ENCODE data around the gene C7orf25.

Gene C7orf25

GRCh38 chr7:42928754-42929153 is 16.9 kb upstream of the C7orf25 start:
- Histone ChIP-seq H3K9me3 (ENCODE audit: insufficient read depth, low read length) (no peaks in the 10 kb centered on the region), H3K4me3 (ENCODE audit: insufficient read length, low read depth) (no peak overlapping the region), H3K27me3 (ENCODE audit: insufficient read depth, insufficient read length) (no peaks in the 10 kb centered on the region), H3K4me1 (ENCODE audit: insufficient read depth, insufficient read length) (peaks cover 2% of the 10 kb centered on the region), H3K9ac (ENCODE audit: insufficient read length, low read depth) (no peak overlapping the region), H3K36me3 (ENCODE audit: insufficient read depth, insufficient read length, low read length) (peaks cover 44% of the 10 kb centered on the region)
- no peak for DNase-seq (ENCODE audit: low read depth, low spot score)
- TF ChIP-seq SUZ12 (IDR thresholded peaks at IDR 0.05; ENCODE audit: extremely low read depth, insufficient read depth, insufficient read length), result no peak
- TF ChIP-seq ZNF274 (IDR thresholded peaks at IDR 0.05; ENCODE audit: low read depth, low read length), result no peak
- no peak for TF ChIP-seq YY1 (IDR thresholded peaks at IDR 0.05; ENCODE audit: insufficient read depth, insufficient read length)

DNA sequence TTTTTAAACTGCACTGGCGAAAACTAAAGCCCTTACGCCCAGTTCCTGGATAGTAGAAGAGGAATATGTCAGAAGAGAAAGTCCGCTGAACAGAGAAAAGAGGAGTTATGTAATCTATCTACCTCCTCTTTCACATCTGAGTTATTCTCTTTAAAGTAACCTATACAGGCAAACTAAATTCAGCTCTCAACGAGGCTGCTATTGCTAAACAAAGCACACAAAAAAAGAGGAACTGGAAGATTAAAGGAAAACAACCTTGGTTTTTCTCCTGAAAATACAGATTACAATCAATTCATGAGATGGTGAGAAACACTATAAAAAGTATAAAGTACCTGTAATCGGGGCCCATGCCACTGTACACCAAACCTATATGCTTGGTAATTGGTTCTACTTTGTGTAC is 14.3 kb upstream of the C7orf25 start:
- H3K9ac ChIP-seq (ENCODE audit: insufficient read length, low read depth), result no peak overlapping the region
- no peaks in the 10 kb centered on the region for H3K9me3 ChIP-seq (ENCODE audit: insufficient read depth, low read length)
- no peaks in the 10 kb centered on the region for H3K27me3 ChIP-seq (ENCODE audit: insufficient read depth, insufficient read length)
- TF ChIP-seq ZNF274 (IDR thresholded peaks at IDR 0.05; ENCODE audit: low read depth, low read length), result no peak
- TF ChIP-seq YY1 (IDR thresholded peaks at IDR 0.05; ENCODE audit: insufficient read depth, insufficient read length), result no peak
- TF ChIP-seq SUZ12 (IDR thresholded peaks at IDR 0.05; ENCODE audit: extremely low read depth, insufficient read depth, insufficient read length), result no peak
- peaks cover 2% of the 10 kb centered on the region for H3K4me1 ChIP-seq (ENCODE audit: insufficient read depth, insufficient read length)
- no peak for DNase-seq (ENCODE audit: low read depth, low spot score)
- peaks cover 67% of the 10 kb centered on the region for H3K36me3 ChIP-seq (ENCODE audit: insufficient read depth, insufficient read length, low read length)
- no peak overlapping the region for H3K4me3 ChIP-seq (ENCODE audit: insufficient read length, low read depth)

DNA sequence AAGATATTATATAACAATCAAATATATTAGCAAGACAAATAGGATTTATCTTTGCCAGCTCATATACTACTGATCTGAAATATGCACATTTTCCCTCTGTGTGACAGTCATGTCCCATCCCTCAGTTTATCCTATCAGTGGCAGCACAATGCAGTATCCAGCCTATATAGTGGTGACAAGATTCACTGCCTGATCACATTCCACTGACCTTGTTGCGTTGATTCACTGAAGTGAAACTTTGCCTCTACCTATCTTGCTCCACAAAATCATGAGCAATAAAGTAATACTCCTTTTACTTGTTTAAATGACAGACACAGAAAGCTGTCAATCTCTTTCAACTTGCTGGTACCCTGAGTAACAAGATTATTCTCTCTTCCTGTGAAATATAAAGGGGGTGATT is 13.8 kb upstream of the C7orf25 start:
- Histone ChIP-seq H3K27me3 (ENCODE audit: insufficient read depth, insufficient read length) (no peaks in the 10 kb centered on the region), H3K9me3 (ENCODE audit: insufficient read depth, low read length) (no peaks in the 10 kb centered on the region), H3K9ac (ENCODE audit: insufficient read length, low read depth) (no peak overlapping the region), H3K36me3 (ENCODE audit: insufficient read depth, insufficient read length, low read length) (peaks cover 72% of the 10 kb centered on the region), H3K4me1 (ENCODE audit: insufficient read depth, insufficient read length) (peaks cover 2% of the 10 kb centered on the region), H3K4me3 (ENCODE audit: insufficient read length, low read depth) (no peak overlapping the region)
- TF ChIP-seq YY1 (IDR thresholded peaks at IDR 0.05; ENCODE audit: insufficient read depth, insufficient read length) (no peak), SUZ12 (IDR thresholded peaks at IDR 0.05; ENCODE audit: extremely low read depth, insufficient read depth, insufficient read length) (no peak), ZNF274 (IDR thresholded peaks at IDR 0.05; ENCODE audit: low read depth, low read length) (no peak)
- DNase-seq (ENCODE audit: low read depth, low spot score), result no peak

DNA sequence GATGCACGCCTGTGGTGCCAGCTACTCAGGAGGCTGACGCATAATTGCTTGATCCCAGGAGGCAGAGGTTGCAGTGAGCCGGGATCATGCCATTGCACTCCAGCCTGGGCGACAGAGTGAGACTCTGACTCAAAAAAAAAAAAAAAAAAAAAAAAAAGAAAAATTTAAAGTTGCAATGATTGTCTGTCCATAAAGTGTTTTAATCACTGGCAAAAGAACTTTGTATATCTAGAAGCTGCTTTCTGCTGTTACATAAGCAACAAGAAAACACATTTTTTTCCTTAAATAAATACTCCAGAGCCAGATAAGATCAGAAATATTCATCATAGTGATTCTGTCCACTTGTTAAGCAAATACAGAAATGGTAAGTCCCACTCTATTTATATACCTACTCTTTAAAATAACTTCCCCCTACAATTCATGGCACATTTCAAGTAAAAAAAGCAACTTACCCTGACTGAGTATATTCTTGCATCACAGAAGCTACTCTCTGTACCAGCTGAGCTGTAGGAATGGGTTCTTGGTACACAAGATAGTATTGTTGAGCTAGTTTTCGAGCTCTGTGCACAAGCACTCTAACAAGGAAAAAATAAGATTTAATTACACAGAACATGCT is 12.5 kb upstream of the C7orf25 start:
- Histone ChIP-seq H3K4me3 (ENCODE audit: insufficient read length, low read depth) (no peak overlapping the region), H3K9ac (ENCODE audit: insufficient read length, low read depth) (no peak overlapping the region), H3K36me3 (ENCODE audit: insufficient read depth, insufficient read length, low read length) (peaks cover 81% of the 10 kb centered on the region), H3K4me1 (ENCODE audit: insufficient read depth, insufficient read length) (peaks cover 2% of the 10 kb centered on the region), H3K27me3 (ENCODE audit: insufficient read depth, insufficient read length) (no peaks in the 10 kb centered on the region), H3K9me3 (ENCODE audit: insufficient read depth, low read length) (no peaks in the 10 kb centered on the region)
- DNase-seq (ENCODE audit: low read depth, low spot score), result no peak
- no peak for TF ChIP-seq ZNF274 (IDR thresholded peaks at IDR 0.05; ENCODE audit: low read depth, low read length)
- TF ChIP-seq YY1 (IDR thresholded peaks at IDR 0.05; ENCODE audit: insufficient read depth, insufficient read length), result no peak
- no peak for TF ChIP-seq SUZ12 (IDR thresholded peaks at IDR 0.05; ENCODE audit: extremely low read depth, insufficient read depth, insufficient read length)

DNA sequence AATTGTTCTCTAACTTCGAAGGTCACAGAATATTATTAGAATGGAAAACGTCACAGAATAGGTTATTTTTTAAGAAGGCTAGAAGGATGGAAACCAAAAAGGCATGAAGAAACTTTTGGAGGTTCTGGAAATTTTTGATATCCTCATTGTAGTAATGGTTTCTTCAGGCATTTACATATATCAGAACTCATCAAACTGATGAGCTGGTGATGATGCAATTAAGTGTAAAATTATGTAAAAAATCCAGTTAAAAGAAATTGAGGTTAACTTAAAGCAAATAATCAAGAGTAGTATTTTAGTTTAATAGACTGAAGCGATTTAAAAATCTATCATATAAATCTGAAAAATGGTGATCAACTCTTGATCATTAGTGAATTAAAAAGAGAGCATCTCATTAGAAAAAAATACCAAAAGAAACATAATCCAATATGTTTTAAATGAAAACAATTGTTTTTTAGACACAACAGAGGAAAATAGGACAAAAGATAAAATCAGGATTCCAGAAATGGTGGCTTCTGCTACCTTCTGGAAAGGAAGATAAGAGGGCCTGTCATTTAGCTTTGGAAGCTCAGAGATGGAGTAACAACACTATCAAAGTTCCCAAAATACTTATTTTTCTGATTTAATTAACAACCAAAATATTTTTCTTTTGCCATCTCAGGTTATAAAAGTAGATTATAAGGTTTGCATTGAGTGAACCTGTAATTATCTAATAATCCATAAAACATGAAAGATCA is 10.3 kb upstream of the C7orf25 start:
- TF ChIP-seq SUZ12 (IDR thresholded peaks at IDR 0.05; ENCODE audit: extremely low read depth, insufficient read depth, insufficient read length), result no peak
- TF ChIP-seq YY1 (IDR thresholded peaks at IDR 0.05; ENCODE audit: insufficient read depth, insufficient read length), result no peak
- TF ChIP-seq ZNF274 (IDR thresholded peaks at IDR 0.05; ENCODE audit: low read depth, low read length), result no peak
- no peak for DNase-seq (ENCODE audit: low read depth, low spot score)
- no peak overlapping the region for H3K4me3 ChIP-seq (ENCODE audit: insufficient read length, low read depth)
- no peaks in the 10 kb centered on the region for H3K4me1 ChIP-seq (ENCODE audit: insufficient read depth, insufficient read length)
- peaks cover 96% of the 10 kb centered on the region for H3K36me3 ChIP-seq (ENCODE audit: insufficient read depth, insufficient read length, low read length)
- no peaks in the 10 kb centered on the region for H3K27me3 ChIP-seq (ENCODE audit: insufficient read depth, insufficient read length)
- H3K9me3 ChIP-seq (ENCODE audit: insufficient read depth, low read length), result no peaks in the 10 kb centered on the region
- H3K9ac ChIP-seq (ENCODE audit: insufficient read length, low read depth), result no peak overlapping the region

DNA sequence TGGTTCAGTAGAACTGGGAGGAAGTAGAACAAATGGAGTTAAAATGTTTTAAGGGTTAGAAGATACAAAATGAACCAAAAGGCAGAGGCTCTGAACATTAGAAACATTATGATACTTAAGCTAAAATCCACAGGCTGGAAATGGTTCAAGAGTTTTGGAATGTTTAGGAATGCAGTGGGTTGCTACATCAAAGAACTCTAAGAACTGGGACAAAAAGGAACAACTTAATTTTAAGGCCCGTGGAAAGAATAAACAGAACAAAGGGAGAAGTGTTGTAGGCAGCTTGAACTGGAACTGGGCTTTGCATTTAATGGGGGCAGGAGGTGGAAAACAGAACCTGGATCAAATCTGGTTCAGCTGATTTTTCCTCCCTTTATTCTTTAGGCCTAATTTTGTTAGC is 3.5 kb upstream of the C7orf25 start:
- DNase-seq (ENCODE audit: low read depth, low spot score), result no peak
- Histone ChIP-seq H3K4me1 (ENCODE audit: insufficient read depth, insufficient read length) (peaks cover under 1% of the 10 kb centered on the region), H3K36me3 (ENCODE audit: insufficient read depth, insufficient read length, low read length) (peaks cover 64% of the 10 kb centered on the region), H3K4me3 (ENCODE audit: insufficient read length, low read depth) (no peak overlapping the region), H3K9ac (ENCODE audit: insufficient read length, low read depth) (no peak overlapping the region), H3K9me3 (ENCODE audit: insufficient read depth, low read length) (peaks cover 5% of the 10 kb centered on the region; the same call in 1 of the 2 replicates), H3K27me3 (ENCODE audit: insufficient read depth, insufficient read length) (no peaks in the 10 kb centered on the region)
- no peak for TF ChIP-seq SUZ12 (IDR thresholded peaks at IDR 0.05; ENCODE audit: extremely low read depth, insufficient read depth, insufficient read length)

DNA sequence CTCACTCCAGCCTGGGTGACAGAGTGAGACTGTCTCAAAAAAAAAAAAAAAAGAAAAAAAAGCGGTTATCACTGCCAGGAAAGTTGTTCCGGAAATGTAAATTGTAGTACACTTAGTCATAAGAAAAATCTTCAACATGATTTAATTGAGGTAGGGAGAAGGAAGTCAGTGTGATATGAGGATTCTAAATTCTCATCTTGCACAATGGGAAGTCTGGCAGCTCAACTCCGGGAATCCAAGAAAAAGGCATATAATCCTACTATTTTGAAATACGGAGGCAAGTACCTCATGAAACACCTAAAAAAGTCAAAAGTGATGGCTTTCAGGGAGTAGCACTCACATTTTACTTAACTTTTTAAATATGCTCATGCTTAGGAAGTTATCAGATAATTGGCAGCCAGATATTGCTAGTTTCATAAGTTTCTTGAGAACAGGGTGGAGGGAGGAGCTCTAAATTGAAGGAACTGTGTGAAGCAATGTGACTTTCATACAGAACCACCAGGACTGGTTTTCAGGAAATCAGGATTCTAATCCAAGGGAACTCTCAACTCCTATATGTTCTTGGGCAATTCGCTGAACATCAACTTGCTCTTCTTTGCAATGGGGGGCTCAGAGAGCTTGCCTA is 2.7 kb upstream of the C7orf25 start:
- no peaks in the 10 kb centered on the region for H3K27me3 ChIP-seq (ENCODE audit: insufficient read depth, insufficient read length)
- peaks cover 13% of the 10 kb centered on the region; the same call in 1 of the 2 replicates for H3K9me3 ChIP-seq (ENCODE audit: insufficient read depth, low read length)
- no peak overlapping the region for H3K4me3 ChIP-seq (ENCODE audit: insufficient read length, low read depth)
- TF ChIP-seq YY1 (IDR thresholded peaks at IDR 0.05; ENCODE audit: insufficient read depth, insufficient read length), result no peak
- no peak for DNase-seq (ENCODE audit: low read depth, low spot score)
- H3K9ac ChIP-seq (ENCODE audit: insufficient read length, low read depth), result no peak overlapping the region
- peaks cover 3% of the 10 kb centered on the region for H3K4me1 ChIP-seq (ENCODE audit: insufficient read depth, insufficient read length)
- H3K36me3 ChIP-seq (ENCODE audit: insufficient read depth, insufficient read length, low read length), result peaks cover 64% of the 10 kb centered on the region
